Stimulated activated CD8-positive, alpha-beta memory T cell treated with anti-CD3 and anti-CD28 coated beads, Interleukin-7, amount 100 ng/mL, for 1 hour (primary cell): ENCODE measurements around the gene RRP9.
"Not testable (repeated sequence)": the region's sequence is repeated elsewhere in the genome, so short reads cannot be mapped to it uniquely, and the experiment has no call there.

Experiments
- DNase-seq, 2 donors: peaks; one replicate each; pipeline ENCODE4 v3.0.0-alpha.2; 2020; ENCODE audit warnings: low read depth in 2 of 2

The RRP9 gene

GRCh38 chr3:51904034-51904823, 37.5 kb downstream of the RRP9 start:
- no peak for DNase-seq

- DNase-seq, result not testable (repeated sequence)
These were observed 39.3 kb downstream of the RRP9 start for GRCh38 chr3:51902361-51902760.

GRCh38 chr3:51900043-51900442, 41.7 kb downstream of the RRP9 start:
- not testable (repeated sequence) for DNase-seq

GRCh38 chr3:51897391-51897790, 44.3 kb downstream of the RRP9 start:
- DNase-seq, result no peak

- DNase-seq, result no peak
These were observed 44.9 kb downstream of the RRP9 start for GRCh38 chr3:51896607-51897305.

GRCh38 chr3:51894939-51895338, 46.8 kb downstream of the RRP9 start:
- no peak for DNase-seq

- DNase-seq, result no peak
These were observed 47.3 kb downstream of the RRP9 start for GRCh38 chr3:51894391-51894790.

GRCh38 chr3:51891242-51892039, 50.3 kb downstream of the RRP9 start:
- DNase-seq, result no peak

GRCh38 chr3:51888463-51889105, 53.1 kb downstream of the RRP9 start:
- no peak for DNase-seq

- DNase-seq, result no peak
These were observed 54.1 kb downstream of the RRP9 start for GRCh38 chr3:51887620-51888019.

- DNase-seq, result no peak
These were observed 55.3 kb downstream of the RRP9 start for GRCh38 chr3:51886447-51886846.
